Colonic mucosa (tissue), 4 donors: ENCODE data around the gene TRIP12. TPM values are rescaled to one million over a fixed set of nuclear protein-coding genes. Genes with fewer than 3 reads are reported as not detected.
"Not testable (repeated sequence)": the region's sequence is repeated elsewhere in the genome, so short reads cannot be mapped to it uniquely, and the experiment has no call there.

Experiments
- DNase-seq: peaks from one replicate; pipeline ENCODE4 v3.0.0-alpha.2; 2020
- H3K27ac ChIP-seq: fragments of 200-600 bp; one replicate; pipeline ENCODE4 v1.8.0; 2021
- H3K27me3 ChIP-seq: fragments of 200-600 bp; one replicate; pipeline ENCODE4 v1.8.0; 2021
- H3K36me3 ChIP-seq: fragments of 200-600 bp; one replicate; pipeline ENCODE4 v1.8.0; 2021
- H3K4me1 ChIP-seq: fragments of 200-600 bp; one replicate; pipeline ENCODE4 v1.8.0; 2021; ENCODE audit warnings: mild to moderate bottlenecking
- H3K4me3 ChIP-seq: fragments of 200-600 bp; one replicate; pipeline ENCODE4 v1.8.0; 2021
- H3K9ac ChIP-seq, 2 donors: one replicate each; pipeline ENCODE4 v1.7.0; 2013; ENCODE audit warnings: control low read depth in 2 of 2, low read depth in 2 of 2, low read length in 2 of 2
- H3K9me3 ChIP-seq: fragments of 200-600 bp; one replicate; pipeline ENCODE4 v1.8.0; 2021
- CTCF ChIP-seq: fragments of 200-600 bp; IDR thresholded peaks from one replicate; pipeline ENCODE4 v1.8.0; 2022; ENCODE audit warnings: antibody characterized with exemption, mild to moderate bottlenecking
- intact Hi-C: fragments of 100-400 bp; cut with DNase I; formaldehyde crosslinking; loops from one replicate; pipeline ENCODE4 v1.14.1; 2022
- total RNA-seq, 2 donors: library from RNA; stranded (reverse); fragmentation: NEBNext Ultra II Directional in 1 of 2; extraction: Animal tissue kit (Norgen Biotek cat#: 25700) in 1 of 2; gene quantifications; one replicate each; pipeline ENCODE4 v1.2.1, GENCODE V29; 2021
- donor health status: healthy.
- donor health status: DM: no; HTN: no; CAD: no.
- donor health status: DM: no; HTN: no; CAD: no.

TRIP12 gene
- total RNA-seq, 2 donors from 2014 or later, result 180 to 209 TPM

- TF ChIP-seq CTCF, result no peak
- Histone ChIP-seq H3K27me3 (no peaks in the 10 kb centered on the region), H3K9me3 (no peaks in the 10 kb centered on the region), H3K4me3 (no peak overlapping the region), H3K9ac (no peak overlapping the region), H3K36me3 (peaks cover 4% of the 10 kb centered on the region), H3K4me1 (no peaks in the 10 kb centered on the region), H3K27ac (no peak overlapping the region)
- no peak for DNase-seq
- intact Hi-C loops, result no loop called here
These were observed 83.1 kb downstream of the TRIP12 start for GRCh38 chr2:229838729-229839128.

GRCh38 chr2:229836847-229837246, 85.0 kb downstream of the TRIP12 start:
- peaks cover 4% of the 10 kb centered on the region for H3K36me3 ChIP-seq

DNA sequence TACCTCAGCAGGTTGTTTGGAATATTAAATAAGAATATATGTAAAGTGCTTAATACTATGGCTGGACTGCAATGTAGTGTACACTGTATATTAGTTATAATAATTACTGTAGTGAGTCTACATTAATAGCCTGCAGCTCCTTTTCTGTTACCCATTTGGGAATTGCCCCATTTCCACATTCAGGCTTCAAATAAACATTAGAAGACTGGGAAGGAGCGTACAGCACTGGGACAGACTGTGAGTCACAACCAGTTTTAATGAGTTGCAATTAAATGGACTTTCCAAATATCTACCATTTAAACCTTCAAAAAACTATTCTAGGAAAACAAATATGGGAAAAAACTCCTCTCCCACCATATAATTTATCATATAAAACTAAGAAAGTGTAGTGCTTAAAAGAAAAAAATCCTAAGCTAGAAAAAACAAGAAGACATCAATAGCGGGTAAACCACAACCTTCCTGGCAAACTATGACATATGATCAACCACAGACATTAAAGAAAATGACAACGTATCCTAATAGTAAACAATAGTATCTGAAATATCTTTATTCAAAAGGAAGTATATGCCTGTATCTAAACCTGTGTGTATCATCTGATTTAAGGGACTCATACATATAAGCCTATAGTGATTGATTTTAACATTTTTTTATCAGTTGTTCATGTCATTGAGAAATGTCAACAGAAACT, 86.1 kb downstream of the TRIP12 start:
- Histone ChIP-seq H3K9ac (no peak overlapping the region), H3K4me3 (no peak overlapping the region), H3K27me3 (no peaks in the 10 kb centered on the region), H3K36me3 (peaks cover 4% of the 10 kb centered on the region), H3K4me1 (peaks cover 8% of the 10 kb centered on the region), H3K27ac (no peak overlapping the region), H3K9me3 (no peaks in the 10 kb centered on the region)
- DNase-seq, result no peak
- TF ChIP-seq CTCF, result no peak
- intact Hi-C loops, result no loop called here

More at GRCh38 chr2:229836847-229837246, 85.0 kb downstream of the TRIP12 start:
- H3K27me3 ChIP-seq, result no peaks in the 10 kb centered on the region
- H3K9me3 ChIP-seq, result no peaks in the 10 kb centered on the region
- TF ChIP-seq CTCF, result no peak
- no peak overlapping the region for H3K4me3 ChIP-seq
- no peak overlapping the region for H3K27ac ChIP-seq
- peaks cover 7% of the 10 kb centered on the region for H3K4me1 ChIP-seq
- intact Hi-C loops, result no loop called here
- no peak overlapping the region for H3K9ac ChIP-seq
- no peak for DNase-seq

- H3K4me3 ChIP-seq, H3K4me1 ChIP-seq, intact Hi-C loops, H3K9ac ChIP-seq, DNase-seq, H3K27me3 ChIP-seq, H3K9me3 ChIP-seq, H3K36me3 ChIP-seq, H3K27ac ChIP-seq: not testable (repeated sequence)
These were observed 87.4 kb downstream of the TRIP12 start for GRCh38 chr2:229834368-229834767.

- Histone ChIP-seq H3K9ac (no peak overlapping the region), H3K36me3 (peaks cover 11% of the 10 kb centered on the region), H3K27ac (no peak overlapping the region), H3K4me1 (peaks cover 8% of the 10 kb centered on the region), H3K27me3 (no peaks in the 10 kb centered on the region), H3K4me3 (no peak overlapping the region), H3K9me3 (no peaks in the 10 kb centered on the region)
- DNase-seq, result no peak
- intact Hi-C loops, result no loop called here
- no peak for TF ChIP-seq CTCF
These were observed 89.3 kb downstream of the TRIP12 start for GRCh38 chr2:229832510-229832898.

DNA sequence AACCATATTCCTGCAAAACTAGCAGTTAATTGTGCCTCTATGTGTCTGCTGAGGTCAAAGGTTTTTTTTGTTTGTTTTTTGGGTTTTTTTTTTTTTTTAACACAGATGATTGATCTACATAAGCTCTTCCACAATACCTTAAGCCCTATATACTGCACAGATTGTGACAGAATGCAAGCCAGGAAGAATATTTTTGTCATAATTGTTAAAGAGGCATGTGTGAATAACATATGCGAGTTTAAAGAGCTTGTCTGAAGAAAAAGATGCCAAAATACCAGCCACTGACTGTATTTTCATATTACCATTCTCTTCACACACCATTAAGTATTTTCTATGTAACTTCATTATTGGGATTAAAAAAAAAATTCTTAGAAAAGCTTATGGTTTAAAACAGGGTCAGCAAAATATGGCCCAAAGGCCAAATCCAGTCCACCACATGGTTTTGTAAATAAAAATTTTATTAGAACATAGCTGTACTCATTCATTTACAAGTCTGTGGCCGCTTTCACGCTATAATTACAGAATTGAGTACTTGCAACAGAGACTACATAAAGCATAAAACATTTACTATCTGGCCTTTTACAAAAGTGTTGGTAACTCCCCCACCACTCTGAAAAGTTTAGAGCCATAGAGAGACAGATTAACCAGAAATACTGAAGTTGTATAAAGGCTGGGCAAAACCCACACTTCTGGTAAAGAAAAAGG, 89.9 kb downstream of the TRIP12 start:
- H3K9me3 ChIP-seq, result no peaks in the 10 kb centered on the region
- no peak overlapping the region for H3K4me3 ChIP-seq
- intact Hi-C loops, result no loop called here
- H3K9ac ChIP-seq, result no peak overlapping the region
- H3K27me3 ChIP-seq, result no peaks in the 10 kb centered on the region
- H3K4me1 ChIP-seq, result peaks cover 8% of the 10 kb centered on the region
- TF ChIP-seq CTCF, result no peak
- DNase-seq, result no peak
- peaks cover 14% of the 10 kb centered on the region for H3K36me3 ChIP-seq
- H3K27ac ChIP-seq, result no peak overlapping the region
